ENCODE data around the gene TYROBP.
A peak's percentile ranks its signal among the peaks of the same experiment; 100 is the strongest.
"Not testable (repeated sequence)": the region's sequence is repeated elsewhere in the genome, so short reads cannot be mapped to it uniquely, and the experiment has no call there.

Gene TYROBP

DNA sequence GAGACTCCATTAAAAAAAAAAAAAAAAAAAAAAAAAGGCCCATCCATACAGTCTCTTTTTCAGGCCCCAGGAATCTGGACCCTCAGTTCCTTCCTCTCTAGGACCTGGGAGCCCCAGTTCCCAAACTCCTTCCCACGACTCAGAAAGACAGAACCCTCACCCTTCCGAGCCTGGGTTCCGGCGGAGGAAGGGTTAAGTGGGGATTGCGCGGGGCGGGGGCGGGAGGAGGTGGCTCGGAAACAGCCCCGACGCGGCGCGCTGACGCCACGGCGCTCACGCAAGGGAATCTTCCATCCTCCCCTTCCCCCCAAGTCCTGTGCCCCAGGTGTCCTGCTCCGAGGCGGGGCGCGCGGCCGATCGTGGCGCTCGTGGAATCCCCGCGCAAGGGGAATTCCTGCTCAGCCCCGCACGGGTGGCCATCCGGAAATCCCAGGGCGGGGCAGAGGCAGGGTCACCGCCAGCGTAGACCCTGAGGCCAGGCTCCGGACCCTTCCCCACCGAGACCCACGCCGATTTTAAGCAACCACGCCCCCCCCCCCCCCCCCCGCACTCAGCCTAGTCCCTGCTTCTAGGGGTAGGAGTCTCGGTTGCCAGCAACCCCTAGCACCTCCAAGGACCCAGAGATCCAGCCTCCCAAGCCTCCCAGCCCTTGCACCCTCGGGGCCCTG, 8.4 kb downstream of the TYROBP start:
- peak; percentile 65 for DNase-seq (ENCODE audit: low spot score)

DNA sequence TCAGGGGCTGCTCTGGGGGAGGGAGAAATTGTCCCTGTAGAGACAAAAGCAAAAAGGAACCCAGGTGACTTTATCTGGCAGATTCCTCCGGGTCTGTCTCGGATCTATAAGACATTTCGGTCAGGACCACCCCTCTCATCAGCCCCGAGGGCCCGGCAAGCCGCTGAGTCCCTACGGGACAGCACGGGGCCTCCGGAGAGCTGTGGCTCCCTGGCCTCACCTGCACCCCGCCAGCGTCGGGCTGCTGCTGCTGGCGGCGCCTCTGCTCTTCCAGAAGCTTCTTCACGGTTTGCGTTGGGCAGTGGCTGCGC, 9.6 kb downstream of the TYROBP start:
- no peak for DNase-seq (ENCODE audit: low spot score)

DNA sequence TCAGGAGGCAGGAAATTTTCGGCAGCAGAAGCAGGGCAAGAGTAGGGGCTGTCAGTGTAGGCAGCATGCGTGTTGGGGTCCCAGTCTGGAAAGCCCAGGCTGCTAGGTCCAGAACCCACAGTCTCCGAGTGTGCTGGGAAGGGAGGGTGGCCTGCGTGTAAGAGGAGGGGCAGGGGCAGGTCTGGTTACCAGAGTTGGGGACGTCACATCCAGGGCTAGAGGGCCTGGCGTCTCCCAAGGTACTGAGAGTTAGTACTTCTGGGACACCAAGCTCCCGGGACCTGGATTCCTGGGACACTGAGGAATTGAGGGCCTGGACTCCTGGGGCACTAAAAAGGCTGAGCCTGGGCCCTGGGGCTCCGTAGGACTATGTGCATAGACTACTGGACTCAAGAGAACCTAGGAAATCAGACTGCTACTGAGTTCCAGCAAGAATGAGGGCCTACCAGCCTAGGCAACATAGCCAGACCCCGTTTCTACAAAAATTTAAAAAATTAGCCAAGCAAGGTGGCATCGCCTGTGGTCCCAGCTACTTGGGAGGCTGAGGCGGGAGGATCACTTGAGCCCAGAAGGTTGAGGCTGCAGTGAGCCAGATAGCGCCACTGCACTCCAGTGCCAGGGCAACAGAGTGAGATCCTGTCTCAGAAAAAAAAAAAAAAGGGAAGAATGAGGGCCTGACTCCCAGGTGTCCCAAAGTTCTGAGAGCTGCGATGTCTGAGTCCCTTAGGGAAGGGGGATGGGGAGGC, 10.2 kb downstream of the TYROBP start:
- DNase-seq (ENCODE audit: low spot score), result no peak

DNA sequence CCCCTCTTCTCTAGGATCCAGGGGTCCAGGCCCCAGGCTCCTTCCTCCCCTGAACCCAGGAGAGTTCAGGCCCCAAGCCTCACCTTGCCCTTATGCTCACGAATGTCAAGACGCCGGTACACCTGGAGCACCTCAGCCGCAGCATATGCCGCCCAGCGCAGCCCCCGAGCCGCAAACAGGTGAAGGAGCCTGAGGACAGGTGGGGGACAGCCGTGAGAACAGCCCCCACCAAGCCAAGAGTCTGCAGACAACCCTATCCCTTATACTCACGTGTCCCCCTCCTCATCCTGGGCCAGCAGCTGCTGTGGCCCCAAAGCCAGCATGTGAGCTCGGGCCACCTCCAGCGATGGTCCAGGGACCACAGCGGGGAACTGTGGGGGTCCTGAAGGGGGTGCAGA, 11.5 kb downstream of the TYROBP start:
- DNase-seq (ENCODE audit: low spot score), result no peak

DNA sequence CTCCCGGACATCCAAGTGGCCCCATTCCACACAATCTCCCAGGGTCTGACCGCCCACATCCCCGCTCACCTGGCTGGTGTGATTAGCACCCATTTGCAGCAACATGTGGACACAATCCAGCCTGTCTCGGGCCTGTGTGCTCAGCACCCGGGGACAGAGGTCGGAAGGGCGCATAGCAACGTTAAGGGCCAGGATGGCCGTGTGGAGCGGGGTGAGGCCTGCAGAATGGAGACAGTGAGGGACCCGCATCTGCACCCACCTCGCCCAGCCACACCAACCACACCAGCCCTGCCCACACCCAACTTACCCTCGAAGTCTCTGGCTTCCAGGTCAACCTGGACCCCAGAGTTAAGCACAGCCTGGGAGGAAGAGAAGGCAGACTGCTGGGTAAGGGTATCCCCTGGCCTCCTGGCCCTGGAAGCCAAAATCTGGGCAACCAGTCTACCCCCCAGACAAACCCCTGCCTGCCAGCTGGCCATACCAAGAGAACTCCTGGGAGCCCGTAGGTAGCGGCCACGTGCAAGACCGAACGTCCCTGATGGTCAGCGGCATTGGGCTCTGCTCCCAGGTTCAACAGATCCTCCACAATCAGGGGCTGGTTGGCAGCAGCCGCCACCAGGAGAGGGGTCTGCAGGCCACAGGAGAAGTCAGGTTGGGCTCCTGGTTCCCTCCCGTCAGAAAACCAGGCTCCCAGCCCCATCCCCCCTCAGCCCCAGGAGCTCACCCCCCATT, 12.0 kb downstream of the TYROBP start:
- DNase-seq (ENCODE audit: low spot score), result no peak

DNA sequence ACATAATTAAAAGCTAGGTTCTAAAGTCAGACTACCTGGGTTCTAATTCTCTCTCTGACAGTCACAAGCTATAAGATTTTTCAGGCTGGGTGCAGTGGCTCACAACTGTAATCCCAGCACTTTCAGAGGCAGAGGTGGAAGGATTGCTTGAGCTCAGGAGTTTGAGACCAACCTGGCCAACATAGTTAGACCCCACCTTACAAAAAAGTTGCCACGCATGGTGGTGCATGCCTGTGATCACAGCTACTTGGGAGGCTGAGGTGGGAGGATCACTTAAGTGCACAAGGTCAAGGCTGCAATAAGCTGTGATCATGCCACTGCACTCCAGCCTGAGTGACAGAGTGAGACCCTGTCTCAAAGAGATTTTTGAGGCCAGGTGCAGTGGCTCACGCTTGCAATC, 13.8 kb downstream of the TYROBP start:
- no peak for DNase-seq (ENCODE audit: low spot score)

DNA sequence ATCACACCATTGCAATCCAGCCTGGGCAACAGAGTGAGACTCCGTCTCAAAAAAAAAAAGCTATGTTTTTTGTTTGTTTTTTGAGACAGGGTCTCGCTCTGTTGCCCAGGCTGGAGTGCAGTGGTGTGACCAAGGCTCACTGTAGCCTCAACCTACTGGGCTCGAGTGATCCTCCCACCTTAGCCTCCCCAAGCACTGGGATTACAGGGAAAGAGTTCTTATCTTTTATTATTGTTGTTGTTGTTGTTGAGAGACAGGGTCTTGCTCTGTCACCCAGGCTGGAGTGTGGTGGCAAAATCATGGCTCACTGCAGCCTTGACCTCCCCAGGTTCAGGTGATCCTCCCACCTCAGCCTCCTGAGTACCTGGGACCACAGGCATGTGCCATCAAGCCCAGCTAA, 16.3 kb downstream of the TYROBP start:
- DNase-seq (ENCODE audit: low spot score), result not testable (repeated sequence)

DNA sequence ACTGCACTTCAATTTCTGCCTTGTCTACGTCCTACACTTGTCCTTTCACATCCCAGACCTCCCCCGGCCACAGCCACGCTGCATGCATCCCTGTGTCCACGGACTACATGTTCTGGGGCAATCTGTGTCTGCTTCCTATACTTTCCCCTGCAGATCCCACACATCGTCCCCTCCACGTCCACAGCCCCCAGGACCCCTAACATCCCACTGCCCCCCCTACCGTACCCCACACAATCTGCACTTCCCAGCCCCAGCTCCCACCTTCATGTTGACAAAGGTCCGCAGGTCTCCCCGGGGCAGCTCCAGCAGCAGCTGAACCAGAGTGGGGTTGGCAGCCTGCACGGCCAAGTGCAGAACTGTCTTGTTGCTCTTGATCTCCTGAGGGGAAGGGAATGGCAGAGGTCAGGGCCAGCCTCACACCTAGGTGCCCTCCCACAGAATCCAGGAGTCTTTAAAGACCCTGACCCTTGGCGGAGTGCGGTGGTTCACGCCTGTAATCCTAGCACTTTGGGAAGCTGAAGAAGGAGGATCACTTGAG, 17.9 kb downstream of the TYROBP start:
- DNase-seq (ENCODE audit: low spot score), result no peak

DNA sequence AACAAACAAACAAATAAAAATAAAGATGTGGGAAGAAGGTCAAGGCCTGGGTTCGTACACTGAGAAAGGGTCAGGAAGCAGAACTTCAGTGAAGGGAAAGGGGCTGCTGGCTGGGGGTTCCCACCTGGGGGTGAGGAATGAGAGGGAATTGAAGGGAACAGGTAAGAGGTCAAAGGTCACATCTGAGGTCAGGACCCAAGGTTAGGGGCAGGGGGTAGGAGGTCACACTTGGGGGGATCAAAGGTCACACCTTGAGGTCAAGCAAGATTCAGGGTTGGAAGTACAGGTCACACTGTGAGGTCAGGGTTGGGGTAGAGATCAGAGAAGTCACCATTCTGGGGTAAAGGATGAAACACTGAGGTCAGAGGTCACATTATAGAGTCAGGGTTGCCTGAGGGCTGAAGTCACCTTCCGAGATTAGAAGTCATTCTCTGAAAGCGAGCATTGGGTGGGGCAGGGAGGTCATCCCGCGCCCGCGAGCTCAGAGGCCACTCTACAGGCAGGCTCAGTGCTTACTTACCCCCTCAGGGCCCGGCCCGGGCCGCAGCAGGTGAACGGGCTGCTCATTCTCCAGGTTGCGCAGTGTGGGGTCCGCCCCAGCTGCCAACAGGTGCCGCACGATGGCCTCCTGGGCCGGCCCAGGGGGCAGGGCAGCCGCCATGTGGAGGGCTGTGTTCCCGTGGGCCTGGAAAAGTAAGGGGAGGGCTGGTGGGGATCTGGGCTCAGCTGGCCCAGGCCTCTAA, 18.6 kb downstream of the TYROBP start:
- DNase-seq (ENCODE audit: low spot score), result no peak

DNA sequence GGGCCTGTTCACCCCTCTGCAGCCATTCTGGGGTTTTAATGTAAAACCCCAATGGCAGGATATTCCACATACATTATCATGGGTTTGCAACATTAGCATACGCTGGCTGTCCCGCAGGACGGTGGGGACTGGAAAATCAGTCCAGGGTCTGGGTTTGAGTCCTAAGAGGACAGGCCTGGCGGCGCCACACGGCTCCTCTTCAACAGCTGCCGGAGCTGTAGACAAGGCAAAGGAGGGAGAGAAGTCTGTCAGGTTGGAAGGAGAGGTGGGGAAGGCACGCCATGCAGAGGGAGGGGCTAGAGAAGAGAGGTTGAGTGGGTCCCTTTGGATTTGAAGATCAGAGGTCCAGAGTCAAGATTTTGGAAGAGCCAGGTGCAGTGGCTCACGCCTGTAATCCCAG, 19.7 kb downstream of the TYROBP start:
- DNase-seq (ENCODE audit: low spot score), result no peak

DNA sequence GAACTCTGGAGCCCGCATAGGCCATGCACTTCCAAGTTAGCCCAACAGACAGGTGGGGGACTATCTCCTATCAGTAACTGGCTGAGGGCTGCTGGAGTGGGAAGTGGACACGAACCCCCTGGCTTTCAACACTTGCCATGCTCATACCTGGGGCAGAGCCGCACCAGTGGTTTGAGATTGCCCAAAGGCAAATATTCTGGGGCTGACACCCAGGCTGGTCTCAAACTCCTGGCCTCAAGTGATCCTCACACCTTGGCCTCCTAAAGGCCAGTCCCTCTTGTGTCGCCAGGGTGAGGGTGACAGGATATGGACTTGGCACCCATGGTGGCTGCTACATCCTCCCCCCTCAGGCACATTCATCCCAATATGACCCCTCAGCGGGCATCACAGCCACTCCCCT, 20.9 kb downstream of the TYROBP start:
- DNase-seq (ENCODE audit: low spot score), result no peak

DNA sequence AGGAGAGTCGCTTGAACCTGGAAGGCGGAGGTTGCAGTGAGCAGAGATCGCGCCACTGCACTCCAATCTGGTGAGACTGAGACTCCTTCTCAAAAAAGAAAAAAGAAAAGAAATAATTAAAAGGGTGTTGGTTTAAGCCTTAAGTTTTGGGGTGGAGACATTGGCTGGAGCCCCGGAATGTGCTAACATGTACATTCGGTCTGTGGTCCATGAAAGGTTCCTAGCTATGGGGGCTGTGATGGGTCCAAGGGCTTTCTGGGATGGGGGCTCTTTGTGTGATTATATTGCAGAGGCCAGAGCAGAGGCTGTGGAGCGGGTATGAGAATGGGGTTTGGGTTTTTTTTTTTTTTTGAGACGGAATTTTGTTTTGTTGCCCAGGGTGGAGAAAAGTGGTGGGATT, 22.2 kb downstream of the TYROBP start:
- no peak for DNase-seq (ENCODE audit: low spot score)

DNA sequence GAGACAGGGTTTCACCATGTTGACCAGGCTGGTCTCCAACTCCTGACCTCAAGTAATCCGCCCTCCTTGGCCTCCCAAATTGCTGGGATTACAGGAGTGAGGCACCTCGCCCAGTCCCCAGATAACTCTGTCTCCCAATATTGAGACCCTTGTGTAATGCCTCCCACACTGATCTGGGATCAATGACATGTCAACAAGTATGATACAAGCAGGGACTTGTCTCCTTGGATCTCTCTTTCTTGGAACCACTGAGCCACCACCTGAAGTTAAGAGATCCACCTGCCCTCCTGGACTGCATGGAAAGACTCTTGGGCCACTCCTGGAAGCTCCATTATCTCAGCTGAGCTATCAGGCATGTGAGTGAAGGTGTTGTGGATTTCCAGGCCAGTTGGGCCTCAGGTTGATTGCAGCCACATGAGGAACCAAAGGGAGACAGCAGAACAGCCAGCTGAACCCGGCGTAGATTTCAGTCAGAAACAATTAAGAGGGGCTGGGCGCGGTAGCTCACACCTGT, 22.8 kb downstream of the TYROBP start:
- DNase-seq (ENCODE audit: low spot score), result no peak

DNA sequence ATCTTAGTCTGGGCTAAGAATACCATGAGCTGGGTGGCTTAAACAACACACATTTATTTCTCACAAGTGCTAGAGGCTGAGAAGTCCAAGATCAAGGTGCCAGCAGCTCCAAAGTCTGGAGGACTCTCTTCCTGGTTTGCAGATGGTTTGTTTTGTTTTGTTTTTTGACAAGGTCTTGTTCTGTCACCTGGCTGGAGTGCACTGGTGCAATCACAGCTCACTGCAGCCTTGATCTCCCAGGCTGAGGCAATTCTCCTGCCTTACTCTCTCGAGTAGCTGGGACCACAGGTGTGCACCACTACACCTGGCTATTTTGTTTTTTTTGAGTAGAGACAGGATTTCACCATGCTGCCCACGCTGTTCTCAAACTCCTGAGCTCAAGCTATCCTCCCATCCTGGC, 24.2 kb downstream of the TYROBP start:
- no peak for DNase-seq (ENCODE audit: low spot score)

DNA sequence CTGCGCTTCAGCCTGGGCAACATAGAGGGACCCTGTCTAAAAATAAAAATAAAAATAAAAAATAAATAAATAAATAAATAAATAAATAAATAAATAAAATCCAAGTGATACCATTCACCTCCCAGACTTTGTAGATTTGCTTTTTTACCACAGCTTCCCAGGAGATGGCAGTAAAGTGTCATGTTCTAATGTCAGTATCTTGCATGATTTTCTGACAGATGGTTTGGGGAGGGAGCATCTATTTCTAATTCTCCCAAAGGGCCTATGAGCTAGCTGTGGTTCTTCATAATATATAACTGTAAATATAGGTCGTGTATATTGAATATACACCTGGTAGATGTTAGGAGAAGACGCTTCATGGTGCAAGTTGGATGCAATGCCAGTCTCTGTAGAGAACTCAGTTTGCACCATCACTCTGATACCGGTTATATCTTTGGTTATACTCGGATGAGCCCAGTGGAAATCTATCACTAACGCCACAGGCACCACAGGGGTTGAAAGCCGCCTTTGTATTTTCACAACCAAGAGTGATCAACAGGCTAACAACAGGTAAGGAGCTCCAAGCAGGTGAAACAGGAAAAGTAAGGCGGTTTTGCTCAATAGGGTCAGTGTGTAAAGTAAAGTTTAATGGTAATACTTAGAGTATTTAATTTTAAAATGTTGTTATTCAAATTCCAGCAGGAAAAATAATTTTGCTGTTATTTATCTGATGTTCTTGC, 25.8 kb downstream of the TYROBP start:
- peak; percentile 78 for DNase-seq (ENCODE audit: low spot score)

DNA sequence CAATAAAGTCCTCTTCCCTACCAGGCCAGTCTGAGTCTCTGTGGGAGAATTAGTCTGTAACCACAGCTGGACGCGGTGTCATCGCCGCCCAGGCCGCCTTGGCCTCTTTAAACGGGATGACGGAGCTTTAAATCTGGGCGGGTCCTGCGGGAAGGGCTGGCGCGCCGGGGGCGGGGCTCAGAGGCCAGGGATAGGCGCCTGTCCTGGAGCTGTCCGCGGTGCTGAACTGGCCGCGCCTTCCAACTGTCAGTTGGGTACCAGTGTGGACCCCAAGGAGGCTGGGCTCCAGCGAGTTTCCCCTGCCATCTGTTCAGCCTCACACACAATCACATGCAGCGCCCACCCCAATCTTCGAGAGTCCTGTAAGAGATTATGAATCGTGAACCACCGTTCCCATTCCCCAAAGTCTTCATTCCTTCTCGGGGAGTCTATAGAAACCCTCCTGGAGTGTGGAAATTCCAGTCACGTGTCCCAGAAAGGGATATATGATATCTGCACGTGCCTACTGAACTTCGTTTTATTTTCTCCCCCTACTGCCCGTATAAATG, 28.3 kb downstream of the TYROBP start:
- peak; percentile 84 for DNase-seq (ENCODE audit: low spot score)

DNA sequence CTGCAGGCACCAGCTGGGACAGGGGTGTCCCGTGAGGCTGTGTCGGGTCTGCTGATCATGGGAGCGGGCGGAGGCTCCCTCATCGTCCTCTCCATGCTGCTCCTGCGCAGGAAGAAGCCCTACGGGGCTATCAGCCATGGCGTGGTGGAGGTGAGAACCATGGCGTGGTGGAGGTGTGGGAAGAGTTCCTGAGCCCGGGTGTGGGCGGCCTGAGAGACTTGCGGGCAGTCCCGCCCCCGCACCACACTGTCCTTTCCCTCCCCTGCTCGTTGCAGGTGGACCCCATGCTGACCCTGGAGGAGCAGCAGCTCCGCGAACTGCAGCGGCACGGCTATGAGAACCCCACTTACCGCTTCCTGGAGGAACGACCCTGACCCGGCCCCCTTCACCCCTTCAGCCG, 29.0 kb downstream of the TYROBP start:
- no peak for DNase-seq (ENCODE audit: low spot score)

DNA sequence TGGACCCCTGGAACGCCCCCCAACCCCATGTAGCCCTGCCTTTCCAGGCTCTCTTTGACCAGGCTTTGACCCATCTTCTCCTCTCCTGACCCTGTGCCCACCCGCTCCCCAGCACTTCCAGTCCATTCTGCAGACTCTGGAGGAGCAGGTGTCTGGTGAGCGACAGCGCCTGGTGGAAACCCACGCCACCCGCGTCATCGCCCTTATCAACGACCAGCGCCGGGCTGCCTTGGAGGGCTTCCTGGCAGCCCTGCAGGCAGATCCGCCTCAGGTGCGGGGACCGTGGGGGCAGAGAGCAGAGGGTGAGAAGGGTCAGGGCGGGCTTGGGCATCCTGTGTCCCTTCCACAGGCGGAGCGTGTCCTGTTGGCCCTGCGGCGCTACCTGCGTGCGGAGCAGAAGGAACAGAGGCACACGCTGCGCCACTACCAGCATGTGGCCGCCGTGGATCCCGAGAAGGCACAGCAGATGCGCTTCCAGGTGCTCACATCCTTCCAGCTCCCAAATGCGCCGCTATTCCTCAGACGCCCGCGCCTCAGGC, 33.6 kb downstream of the TYROBP start:
- no peak for DNase-seq (ENCODE audit: low spot score)

DNA sequence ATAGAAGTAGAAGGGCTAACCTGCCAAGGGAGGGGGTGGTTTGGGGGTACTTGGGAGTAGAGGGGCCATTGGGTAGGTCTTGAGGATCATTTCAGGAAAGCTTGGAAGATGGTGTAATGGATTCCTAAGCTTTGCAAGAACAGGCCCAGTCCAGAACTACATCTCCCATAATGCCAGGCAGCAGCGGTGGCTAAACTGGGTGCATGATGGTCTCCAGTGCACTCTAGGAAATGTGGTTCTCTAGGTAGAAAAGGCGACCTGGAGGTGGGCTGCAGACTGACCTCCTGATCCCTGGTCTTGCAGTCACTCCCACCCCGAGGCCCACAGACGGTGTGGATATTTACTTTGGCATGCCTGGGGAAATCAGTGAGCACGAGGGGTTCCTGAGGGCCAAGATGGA, 35.9 kb downstream of the TYROBP start:
- DNase-seq (ENCODE audit: low spot score), result no peak

DNA sequence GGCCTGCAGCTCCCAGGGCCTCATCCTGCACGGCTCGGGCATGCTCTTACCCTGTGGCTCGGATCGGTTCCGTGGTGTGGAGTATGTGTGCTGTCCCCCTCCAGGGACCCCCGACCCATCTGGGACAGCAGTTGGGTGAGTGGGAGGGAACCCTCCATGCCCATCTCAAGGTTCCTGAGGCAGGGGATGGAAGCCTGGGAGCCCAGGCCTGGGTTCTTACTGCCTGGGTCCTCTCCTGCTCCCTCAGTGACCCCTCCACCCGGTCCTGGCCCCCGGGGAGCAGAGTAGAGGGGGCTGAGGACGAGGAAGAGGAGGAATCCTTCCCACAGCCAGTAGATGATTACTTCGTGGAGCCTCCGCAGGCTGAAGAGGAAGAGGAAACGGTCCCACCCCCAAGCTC, 36.5 kb downstream of the TYROBP start:
- no peak for DNase-seq (ENCODE audit: low spot score)

DNA sequence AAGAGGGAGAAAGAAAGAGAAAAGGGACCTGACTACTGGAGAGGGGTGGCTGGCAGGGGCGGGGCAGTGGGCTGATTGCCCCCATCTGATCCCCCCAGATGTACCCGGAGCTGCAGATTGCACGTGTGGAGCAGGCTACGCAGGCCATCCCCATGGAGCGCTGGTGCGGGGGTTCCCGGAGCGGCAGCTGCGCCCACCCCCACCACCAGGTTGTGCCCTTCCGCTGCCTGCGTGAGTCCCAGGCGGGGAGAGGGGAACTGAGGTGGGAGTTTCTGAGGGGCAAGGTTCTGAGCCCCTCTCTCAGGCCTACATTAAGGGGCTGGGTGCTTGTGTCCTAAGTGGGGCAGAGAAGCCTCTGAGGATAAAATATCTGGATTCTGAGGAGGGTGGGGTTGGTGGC, 37.3 kb downstream of the TYROBP start:
- no peak for DNase-seq (ENCODE audit: low spot score)
